NCI-H1092 treated with DMSO at 0.1 percent for 48 hours (cell line): ENCODE data around the gene ASIC1.
"Not testable (repeated sequence)": the region's sequence is repeated elsewhere in the genome, so short reads cannot be mapped to it uniquely, and the experiment has no call there.

Experiments
- DNase-seq: peaks from one replicate; lab custom pipeline; 2025; lab: John Stamatoyannopoulos, UW

The ASIC1 gene

GRCh38 chr12:50061946-50062686, 4.7 kb downstream of the ASIC1 start:
- DNase-seq = no peak

DNA sequence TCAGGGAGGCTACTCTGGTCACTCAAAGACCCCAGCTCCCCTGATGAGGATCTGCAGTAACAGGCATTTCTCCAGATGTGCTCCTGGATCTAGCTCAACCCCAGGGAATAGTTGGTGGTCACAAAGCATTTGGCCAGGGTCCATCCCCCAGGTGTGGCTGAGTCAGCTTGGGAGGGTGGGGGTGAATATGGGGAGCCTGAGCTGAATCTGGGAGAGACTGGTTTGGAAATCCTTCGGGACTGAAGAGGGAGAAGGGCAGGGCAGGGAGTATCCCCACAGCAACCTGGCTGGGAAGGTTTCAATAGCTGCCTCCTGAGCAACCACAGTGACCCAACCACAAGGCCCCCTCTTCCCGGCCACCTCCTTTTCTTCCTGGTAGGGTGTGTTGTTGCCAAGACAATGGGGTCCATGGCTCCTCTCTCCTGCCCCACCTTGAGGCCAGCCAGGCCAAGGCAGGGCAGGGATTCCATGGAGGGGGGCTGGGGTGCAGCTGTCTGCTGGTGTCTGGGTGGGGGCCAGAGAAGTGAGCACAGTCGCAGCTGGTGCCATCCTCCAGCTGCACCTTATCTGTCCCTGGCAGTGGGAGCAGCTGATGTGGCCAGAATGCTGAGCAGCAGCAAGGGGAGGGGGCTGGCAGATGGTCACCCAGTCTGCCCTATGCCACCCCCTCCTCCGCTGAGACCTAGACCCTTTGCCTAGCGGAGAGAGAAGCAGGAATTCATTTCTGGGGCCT, 5.5 kb downstream of the ASIC1 start:
- DNase-seq = no peak

DNA sequence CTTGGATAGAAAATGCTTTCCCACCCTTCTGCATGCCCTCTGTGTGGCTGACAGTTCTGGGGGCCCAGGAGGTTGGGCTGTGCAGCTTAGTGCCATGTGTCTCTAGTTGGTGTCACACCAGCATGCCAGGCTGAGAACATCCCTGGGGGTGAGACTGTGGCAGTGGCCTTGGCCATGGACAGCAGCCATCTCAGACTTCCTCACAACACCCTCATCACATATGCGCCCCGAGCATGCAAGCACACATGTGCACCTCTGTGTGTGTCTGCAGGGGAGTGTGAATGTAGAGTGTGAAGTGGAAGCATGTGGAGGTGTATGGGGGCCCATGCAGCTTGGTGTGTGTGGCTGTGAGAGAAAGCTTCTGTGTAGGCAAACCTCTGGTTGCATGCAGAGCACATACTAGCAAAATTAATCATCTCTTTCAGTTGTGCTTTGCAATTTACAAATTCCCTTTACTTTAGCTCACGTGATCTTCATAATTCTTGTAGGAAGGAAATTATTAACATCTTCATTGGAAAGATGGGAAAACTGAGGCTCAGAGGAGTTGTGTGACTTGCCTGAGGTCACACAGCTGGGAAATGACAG, 8.4 kb downstream of the ASIC1 start:
- DNase-seq = no peak

GRCh38 chr12:50066402-50066801, 9.0 kb downstream of the ASIC1 start:
- no peak for DNase-seq

DNA sequence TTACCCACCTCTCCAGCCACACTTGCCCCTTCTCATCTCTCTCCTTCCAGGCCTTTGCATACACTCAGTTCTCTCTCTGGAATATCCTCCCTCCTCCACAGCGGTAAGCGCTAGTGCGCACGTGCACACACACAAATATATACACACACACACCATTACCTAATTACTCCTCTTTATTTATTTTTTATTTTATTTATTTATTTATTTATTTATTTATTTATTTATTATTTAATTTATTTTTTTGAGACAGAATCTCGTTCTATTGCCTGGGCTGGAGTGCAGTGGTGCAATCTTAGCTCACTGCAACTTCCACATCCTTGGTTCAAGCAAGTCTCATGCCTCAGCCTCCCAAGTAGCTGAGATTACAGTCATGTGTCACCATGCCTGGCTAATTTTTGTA, 11.7 kb downstream of the ASIC1 start:
- no peak for DNase-seq

DNA sequence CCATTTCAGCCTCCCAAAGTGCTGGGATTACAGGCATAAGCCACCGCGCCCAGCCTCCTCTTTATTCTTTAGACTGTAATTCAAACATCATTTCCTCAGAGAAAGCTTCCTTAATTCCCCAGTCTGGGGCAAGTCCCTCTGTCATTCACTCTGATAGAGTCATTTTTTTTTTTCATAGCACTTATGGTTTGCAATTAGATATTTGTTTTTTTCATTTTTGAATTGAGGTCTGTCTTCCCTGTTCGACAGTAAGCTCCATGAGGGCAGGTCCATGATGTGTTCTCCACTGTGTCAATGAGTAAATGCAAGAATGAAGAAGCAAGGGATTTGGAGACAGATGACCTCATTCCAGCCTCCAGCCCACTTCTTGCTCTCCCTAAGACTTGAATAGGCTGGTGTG, 12.1 kb downstream of the ASIC1 start:
- no peak for DNase-seq

DNA sequence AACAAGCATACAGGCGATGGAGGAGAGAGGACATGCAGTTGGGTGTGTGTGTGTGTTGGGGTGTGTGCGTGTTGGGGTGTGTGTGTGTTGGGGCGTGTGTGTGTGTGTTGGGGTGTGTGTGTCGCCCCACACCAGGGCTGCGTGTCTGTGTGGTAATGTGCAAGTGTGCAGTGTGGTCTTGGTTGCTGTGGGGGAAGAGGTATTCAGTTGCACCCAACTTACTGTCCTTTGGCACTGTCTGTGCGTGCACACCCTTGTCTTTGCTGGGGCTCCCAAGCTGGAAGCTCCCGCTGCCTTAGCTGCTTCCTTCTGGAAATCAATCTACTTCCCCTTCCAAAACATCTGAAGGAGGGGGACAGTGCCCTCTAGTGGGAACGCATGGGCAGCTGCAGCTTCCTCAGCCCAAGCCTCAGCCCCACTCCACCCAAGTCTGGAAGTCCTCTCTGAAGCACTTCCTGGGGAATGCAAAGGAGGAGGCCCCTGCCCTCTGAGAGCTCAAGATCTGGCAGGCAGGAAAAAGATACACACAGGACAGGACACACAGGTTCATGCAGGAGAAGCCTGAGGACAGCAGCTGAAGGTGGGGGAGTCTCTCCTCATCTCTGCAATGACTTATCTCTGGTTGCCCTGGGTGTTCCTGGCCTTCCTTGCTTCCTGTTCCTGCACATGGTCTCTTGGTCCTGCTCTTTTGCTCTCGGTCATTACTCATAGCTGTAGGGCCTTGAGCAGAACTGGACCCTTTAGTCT, 13.1 kb downstream of the ASIC1 start:
- peak; percentile 11 for DNase-seq

DNA sequence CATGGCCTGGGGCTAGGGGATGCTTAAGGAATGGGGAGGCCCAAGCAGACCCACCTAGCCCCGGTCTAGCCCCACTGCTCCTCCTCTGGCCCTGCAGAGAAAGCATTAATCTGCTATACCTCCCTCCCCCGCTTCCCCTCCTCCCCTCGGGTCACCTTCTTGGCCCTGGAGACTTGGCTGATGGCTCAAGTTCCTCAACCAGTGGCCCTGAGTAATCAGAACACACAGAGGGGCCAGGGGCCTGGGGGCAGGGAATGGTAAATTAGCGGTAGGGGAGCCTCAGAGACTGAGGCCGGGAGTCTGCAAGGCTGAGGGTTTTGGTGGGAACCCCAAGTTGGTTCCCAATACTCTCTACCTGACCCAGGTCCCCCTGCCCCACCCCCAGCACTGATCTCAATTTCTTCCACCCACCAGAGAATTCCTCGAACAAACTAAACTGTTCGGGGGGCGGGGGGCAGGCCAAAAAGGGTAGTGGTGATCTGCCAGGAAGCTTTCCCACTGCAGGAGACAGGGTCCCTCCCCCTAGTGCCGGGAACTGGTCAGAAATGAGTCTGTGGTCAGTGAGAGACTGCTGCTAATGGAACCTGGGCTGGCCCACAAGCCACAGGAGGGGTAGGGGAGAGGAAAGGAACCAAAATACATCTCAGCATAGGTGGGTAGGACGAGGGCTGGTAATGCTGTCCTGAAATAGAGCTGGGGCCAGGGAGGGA, 15.0 kb downstream of the ASIC1 start:
- DNase-seq = no peak

DNA sequence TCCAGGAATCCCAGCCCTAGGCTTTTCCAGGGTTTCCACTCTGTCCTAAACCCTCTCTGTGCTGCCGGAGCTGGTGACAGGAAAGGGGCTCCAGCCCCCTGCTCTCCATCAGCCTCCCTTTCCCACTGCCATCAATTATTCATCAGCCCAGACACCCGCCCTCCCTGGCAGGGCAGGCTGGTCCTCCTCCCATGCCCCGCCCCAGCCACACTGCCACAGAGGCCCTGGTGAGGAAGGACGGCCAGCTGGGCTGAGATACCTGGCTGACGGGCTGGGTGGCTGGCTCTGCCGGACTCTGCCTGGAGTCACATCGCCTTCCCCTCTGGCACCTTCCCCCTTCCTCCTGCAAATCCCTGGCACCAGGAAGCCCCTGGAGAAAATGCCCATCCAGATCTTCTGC, 15.8 kb downstream of the ASIC1 start:
- no peak for DNase-seq

GRCh38 chr12:50073712-50074111, 16.3 kb downstream of the ASIC1 start:
- DNase-seq = no peak

DNA sequence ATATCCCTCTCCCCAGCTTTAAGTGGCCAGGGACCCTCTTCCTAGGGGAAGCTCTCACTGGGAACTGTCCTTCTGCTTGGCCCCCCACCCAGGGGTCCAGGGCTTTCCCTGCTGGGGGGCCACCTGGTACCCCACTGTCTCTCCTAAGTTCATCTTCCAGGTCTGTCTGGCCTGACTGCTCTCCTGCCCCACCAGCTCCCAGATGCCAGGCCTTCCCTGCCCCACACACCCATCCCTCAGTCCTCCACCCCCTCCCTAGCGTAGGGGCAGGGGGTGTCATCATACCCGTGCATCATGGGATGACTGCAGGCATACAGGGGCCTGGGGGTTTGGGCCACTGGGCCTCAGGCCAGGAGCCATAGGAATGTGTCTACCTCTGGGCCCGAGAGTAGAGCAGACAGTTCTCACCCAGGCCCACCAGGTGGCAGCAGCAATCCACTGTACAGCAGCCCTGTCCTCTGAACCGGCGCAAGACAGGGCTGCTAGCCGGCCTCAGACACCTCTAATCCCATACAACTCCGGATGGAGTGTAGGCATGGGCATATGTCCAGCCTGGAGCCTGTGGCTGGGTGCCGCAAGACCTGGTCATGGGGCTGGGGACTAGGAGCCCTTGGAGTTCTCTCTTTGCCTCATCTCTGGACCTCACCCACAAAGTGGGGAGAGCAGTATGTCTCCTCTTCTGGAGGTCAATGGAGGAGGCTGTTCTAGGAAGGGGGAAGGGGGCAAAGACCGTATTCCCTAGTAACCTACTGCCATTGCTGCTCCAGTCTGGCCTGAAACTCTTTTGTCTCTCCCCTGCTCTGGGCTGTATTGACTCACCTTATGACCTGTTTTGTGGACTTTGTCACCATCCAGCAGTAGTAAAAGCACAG, 17.8 kb downstream of the ASIC1 start:
- DNase-seq = peak; percentile 45

DNA sequence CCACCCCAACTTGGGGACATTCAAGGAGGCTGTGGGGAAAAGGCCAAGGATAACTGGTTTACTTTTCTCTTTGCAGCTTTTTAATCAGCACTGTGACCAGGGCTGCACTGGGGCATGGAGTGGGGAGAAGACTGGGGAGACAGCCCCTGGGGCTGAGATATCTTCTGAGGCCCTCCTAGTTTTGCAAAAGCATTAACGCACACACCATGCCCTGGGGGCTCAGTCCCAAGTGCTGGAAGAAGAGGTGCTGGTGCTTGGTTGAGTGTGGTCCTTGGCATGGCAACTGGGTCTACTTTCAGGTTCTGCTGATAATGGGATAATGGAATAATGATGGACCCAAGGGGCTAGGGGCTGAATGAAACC, 18.4 kb downstream of the ASIC1 start:
- DNase-seq = no peak

GRCh38 chr12:50077099-50077498, 19.7 kb downstream of the ASIC1 start:
- DNase-seq = no peak

DNA sequence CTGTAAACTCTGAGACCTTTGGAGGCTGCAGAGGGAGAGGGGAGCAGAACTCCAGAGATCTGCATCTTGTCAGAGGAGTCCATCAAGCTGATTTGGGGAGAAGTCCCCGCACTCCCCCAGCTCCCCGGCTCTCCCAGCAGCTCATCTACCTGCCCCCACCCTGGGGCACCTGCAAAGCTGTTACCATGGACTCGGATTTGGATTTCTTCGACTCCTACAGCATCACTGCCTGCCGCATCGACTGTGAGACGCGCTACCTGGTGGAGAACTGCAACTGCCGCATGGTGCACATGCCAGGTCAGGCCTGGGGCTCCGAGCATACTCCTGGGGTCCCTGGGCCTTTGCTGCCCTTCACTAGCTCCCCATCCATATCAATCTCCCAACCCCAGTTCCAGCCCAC, 20.9 kb downstream of the ASIC1 start:
- no peak for DNase-seq

GRCh38 chr12:50079771-50080170, 22.4 kb downstream of the ASIC1 start:
- DNase-seq = no peak

DNA sequence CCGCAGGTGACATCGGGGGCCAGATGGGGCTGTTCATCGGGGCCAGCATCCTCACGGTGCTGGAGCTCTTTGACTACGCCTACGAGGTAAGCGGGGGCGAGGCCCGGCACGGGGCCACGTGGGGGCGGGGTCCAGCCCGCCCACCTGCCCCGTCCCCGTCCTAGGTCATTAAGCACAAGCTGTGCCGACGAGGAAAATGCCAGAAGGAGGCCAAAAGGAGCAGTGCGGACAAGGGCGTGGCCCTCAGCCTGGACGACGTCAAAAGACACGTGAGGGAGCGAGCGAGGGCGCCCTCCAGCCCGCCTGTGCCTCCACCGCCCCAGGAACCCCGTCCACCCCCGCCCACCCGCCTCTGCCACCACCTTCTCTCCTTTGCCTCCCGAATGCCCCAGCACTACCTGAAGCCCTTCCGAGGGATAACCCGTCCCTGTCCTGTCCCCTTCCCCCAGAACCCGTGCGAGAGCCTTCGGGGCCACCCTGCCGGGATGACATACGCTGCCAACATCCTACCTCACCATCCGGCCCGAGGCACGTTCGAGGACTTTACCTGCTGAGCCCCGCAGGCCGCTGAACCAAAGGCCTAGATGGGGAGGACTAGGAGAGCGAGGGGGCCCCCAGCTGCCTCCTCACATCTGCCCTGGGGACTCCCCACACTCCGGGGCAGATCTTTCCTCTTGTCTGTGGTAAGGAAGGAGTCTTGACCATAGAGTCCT, 23.9 kb downstream of the ASIC1 start:
- DNase-seq = no peak

DNA sequence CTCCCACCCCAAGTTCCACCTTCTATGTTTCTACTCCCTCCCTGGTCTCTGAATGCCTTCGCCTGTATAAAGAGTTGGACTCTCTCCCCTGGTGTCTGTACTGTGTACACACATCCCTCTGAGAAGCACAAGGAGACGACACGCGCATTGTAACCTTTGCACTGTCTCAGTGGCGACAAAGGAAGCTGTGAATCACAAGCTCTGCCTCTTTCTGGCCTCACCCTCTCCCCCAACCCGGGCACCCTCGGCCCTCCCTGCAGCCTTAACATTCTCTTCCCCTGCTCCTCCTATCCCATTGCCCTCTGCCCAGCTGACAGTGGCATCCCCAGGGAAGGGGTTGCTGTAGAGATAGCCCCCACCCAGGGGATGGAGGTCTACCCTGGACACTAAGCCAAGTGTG, 25.2 kb downstream of the ASIC1 start:
- no peak for DNase-seq

DNA sequence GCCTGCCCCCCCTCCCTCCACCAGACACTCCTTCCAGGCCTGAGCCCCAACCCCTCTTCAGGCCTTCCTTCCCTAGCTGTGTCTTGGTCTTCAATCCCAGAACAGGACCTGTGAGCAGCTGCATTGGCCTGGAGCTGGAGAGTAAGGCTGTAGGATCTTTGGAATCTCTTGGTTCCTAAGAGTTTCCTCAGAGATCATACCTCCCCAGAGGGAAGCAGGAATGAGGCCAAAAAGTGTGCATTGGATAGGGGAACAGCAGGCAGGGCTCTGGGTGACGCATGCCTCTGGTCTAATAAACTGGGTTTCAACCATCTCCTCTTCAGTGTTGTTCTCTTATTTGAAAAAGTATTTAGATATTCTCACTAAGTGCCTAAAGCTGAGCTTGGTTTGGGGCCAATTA, 25.9 kb downstream of the ASIC1 start:
- no peak for DNase-seq

DNA sequence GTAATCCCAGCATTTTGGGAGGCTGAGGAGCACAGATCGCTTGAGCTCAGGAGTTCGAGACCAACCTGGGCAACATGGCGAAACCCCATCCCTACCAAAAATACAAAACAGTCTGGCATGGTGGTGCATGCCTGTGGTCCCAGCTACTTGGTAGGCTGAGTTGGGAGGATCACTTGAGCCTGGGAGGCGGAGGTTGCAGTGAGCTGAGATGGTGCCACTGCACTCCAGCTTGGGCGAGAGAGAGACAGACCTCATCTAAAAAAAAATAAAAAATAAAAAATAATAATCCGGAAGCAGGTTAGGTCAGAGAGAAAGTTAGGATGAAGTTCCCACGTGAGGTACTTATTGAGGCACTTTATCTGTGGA, 27.0 kb downstream of the ASIC1 start:
- not testable (repeated sequence) for DNase-seq

GRCh38 chr12:50084775-50085614, 27.6 kb downstream of the ASIC1 start, which contains the start of gene SMARCD1:
Gene SMARCD1, plus strand, starts transcription at chr12:50085342. Its CDS starts 28 bp downstream, at chr12:50085370.
- peak; percentile 90 for DNase-seq
